Stomach smooth muscle (tissue), 2 donors: ENCODE measurements around the gene RPL22.

Experiments
- H3K27ac ChIP-seq: one replicate; pipeline ENCODE4 v1.7.0; 2013; ENCODE audit warnings: mild to moderate bottlenecking, low read length, inconsistent platforms
- H3K27me3 ChIP-seq, 2 donors: one replicate each; pipeline ENCODE4 v1.7.0; 2013; ENCODE audit warnings: low read length in 2 of 2; ENCODE audit not compliant: insufficient read depth in 2 of 2, control insufficient read depth in 1 of 2
- H3K36me3 ChIP-seq, 2 donors: one replicate each; pipeline ENCODE4 v1.7.0; 2013; ENCODE audit warnings: low read length in 2 of 2; ENCODE audit not compliant: control insufficient read depth in 2 of 2, insufficient read depth in 2 of 2
- H3K4me1 ChIP-seq: one replicate; pipeline ENCODE4 v1.7.0; 2013; ENCODE audit warnings: low read length; ENCODE audit not compliant: control insufficient read depth, insufficient read depth
- H3K4me3 ChIP-seq, 2 donors: one replicate each; pipeline ENCODE4 v1.7.0; 2013; ENCODE audit warnings: low read length in 2 of 2
- H3K9ac ChIP-seq, 2 donors: one replicate each; pipeline ENCODE4 v1.7.0; 2013; ENCODE audit warnings: low read length in 2 of 2, mild to moderate bottlenecking in 1 of 2
- H3K9me3 ChIP-seq, 2 donors: one replicate each; pipeline ENCODE4 v1.7.0; 2013; ENCODE audit warnings: low read length in 2 of 2; ENCODE audit not compliant: control insufficient read depth in 2 of 2
- donor health status: healthy.
- donor health status: Pancreatic carcinoma.

RPL22 gene

DNA sequence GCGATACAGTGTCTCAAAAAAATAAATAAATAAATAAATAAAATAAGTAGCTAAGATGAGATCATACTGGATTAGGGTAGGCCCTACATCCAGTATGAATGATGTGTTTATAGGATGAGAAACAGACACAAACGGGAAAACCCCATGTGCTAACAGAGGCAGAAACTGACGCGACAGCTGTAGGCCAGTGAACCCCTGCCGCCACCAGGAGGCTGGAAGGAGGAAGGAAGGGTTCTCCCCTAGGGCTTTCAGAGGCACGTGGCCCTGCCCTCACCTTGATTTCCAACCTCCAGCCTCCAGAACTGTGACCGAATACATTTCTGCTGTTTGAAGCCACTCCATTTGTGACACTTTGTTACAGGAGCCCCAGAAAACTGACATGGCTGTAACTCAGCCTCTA lies 57.8 kb downstream of the RPL22 start:
- Histone ChIP-seq H3K27ac (no peak overlapping the region), H3K36me3 (no peaks in the 10 kb centered on the region)

DNA sequence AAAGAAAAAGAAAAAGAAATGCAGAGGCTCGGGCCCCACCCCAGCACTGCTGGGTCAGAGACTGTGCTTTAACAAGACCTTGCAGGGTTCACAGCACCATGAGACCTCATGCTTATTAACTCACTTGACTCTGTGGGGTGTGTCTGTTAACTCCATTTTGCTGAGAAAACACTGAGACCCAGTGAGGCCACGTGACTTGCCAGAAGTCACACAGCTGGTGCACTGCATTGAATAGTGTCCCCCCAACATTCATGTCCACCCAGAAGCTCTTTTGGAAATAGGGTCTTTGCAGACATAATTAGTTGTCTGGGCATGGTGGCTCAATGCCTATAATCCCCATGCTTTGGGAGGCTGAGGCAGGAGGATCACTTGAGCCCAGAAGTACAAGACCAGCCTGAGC lies 59.0 kb downstream of the RPL22 start:
- Histone ChIP-seq H3K9me3 (no peaks in the 10 kb centered on the region), H3K27me3 (no peaks in the 10 kb centered on the region), H3K27ac (no peak overlapping the region), H3K4me3 (no peak overlapping the region), H3K4me1 (no peaks in the 10 kb centered on the region), H3K36me3 (no peaks in the 10 kb centered on the region), H3K9ac (no peak overlapping the region)

More for the DNA sequence above, 57.8 kb downstream of the RPL22 start:
- H3K9me3 ChIP-seq: no peaks in the 10 kb centered on the region
- no peak overlapping the region for H3K4me3 ChIP-seq
- H3K9ac ChIP-seq: no peak overlapping the region
- H3K27me3 ChIP-seq: peaks cover 0 to 4% of the 10 kb centered on the region in 2 donors
- no peaks in the 10 kb centered on the region for H3K4me1 ChIP-seq

DNA sequence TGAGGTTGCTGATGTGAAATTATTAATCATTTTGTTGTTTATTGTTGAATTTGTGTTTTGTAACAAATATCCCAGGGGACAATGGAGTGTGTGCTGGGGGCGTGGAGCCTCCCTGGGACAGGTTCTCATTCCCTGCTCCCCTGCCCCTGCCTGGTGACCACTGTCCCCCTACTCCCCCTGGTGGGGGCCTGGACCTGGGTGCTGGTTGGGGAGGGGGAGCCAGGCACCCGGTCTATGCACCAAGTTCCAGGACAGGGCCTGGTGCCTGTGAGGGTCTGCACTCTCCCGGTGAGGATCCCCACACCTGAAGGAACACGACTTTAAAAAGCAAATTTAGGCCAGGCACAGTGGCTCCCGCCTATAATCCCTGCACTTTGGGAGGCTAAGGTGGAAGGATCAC lies 61.6 kb downstream of the RPL22 start:
- Histone ChIP-seq H3K4me1 (no peaks in the 10 kb centered on the region), H3K9ac (no peak overlapping the region), H3K27me3 (no peaks in the 10 kb centered on the region), H3K27ac (no peak overlapping the region), H3K4me3 (no peak overlapping the region), H3K36me3 (no peaks in the 10 kb centered on the region), H3K9me3 (no peaks in the 10 kb centered on the region)

DNA sequence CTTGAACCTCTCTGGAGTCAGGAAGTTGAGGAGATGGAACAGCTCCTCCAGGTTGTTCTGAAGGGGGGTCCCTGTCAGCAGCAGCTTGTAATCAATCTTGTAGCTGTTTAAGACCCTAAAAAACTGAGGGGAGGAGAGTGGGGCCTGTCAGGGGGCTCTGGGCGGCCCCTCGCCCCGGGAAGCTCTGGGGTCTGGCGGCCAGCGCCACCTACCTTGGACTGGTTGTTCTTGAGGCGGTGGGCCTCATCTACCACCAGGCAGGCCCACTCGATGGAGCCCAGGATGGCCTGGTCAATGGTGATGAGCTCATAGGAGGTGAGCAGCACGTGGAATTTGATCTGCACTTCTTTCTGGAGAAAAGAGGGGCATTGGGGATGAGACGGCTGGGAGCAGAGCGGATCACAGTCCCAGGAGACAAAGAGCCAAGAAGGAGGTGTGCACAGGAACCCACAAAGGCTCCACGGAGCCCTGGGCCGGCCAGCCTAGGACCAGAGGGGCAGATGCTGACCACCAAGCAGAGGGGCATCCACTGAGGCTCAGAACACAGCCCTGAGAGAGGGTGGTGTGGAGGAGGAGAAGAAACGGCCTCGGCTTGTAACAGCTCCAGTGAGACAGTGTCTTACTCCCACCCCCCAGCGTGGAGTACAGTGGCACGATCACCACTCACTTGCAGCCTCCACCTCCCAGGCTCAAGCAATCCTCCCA lies 62.7 kb downstream of the RPL22 start:
- Histone ChIP-seq H3K27me3 (no peaks in the 10 kb centered on the region), H3K4me1 (no peaks in the 10 kb centered on the region), H3K27ac (no peak overlapping the region), H3K9ac (no peak overlapping the region), H3K4me3 (no peak overlapping the region), H3K9me3 (peaks cover 0 to 7% of the 10 kb centered on the region in 2 donors), H3K36me3 (no peaks in the 10 kb centered on the region)
